ENCODE measurements around the gene IL33. TPM values are rescaled to one million over a fixed set of nuclear protein-coding genes. Genes with fewer than 3 reads are reported as not detected.

The IL33 gene
- polyA plus RNA-seq, 1 donor from 2014 or later: not detected

DNA sequence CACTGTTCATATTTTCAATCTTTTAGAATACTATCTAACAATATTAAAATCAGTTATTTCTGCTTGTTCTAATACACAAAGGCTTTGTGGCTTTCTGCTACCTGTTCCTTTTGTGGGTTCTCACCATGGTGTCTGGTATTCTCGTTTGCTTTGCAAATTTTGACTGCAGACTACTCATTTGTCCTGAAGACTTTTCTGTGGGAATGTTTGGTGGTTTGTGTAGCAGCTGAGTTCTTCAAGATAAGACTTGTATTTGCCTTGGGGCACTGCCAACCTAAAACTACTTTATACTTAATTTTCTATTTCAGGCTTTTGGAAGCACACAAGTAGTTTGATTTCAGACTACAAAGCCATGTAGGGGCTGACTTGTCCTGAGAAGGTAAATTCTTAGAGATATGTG lies 11.1 kb downstream of the IL33 start:
- H3F3A ChIP-seq (ENCODE audit: insufficient read depth, low read length, poor library complexity, severe bottlenecking): no peaks in the 10 kb centered on the region
- H3K4me3 ChIP-seq (ENCODE audit: low read length): no peak overlapping the region
- no peaks in the 10 kb centered on the region for H3K27me3 ChIP-seq (ENCODE audit: insufficient read depth, low read depth, low read length)
- H3K9ac ChIP-seq (ENCODE audit: low read length): no peak overlapping the region
- no peak overlapping the region for H3K4me2 ChIP-seq (ENCODE audit: low read length)
- no peaks in the 10 kb centered on the region for H3K79me2 ChIP-seq (replicated peaks; ENCODE audit: insufficient read depth, low read length)
- H3K9me3 ChIP-seq (ENCODE audit: low read length): no peaks in the 10 kb centered on the region
- no peaks in the 10 kb centered on the region for H4K20me1 ChIP-seq (ENCODE audit: insufficient read depth)
- no peaks in the 10 kb centered on the region for H3K9me2 ChIP-seq (ENCODE audit: insufficient read depth, low read length)
- H3K27ac ChIP-seq (ENCODE audit: low read length): no peak overlapping the region
- TF ChIP-seq EP300 (conservative IDR thresholded peaks at IDR 0.05; ENCODE audit: poor library complexity, severe bottlenecking) (no peak), MXI1 (conservative IDR thresholded peaks at IDR 0.05; ENCODE audit: poor library complexity, severe bottlenecking) (no peak), SMC3 (conservative IDR thresholded peaks at IDR 0.05; ENCODE audit: poor library complexity) (no peak), CTCF (IDR thresholded peaks at IDR 0.05; ENCODE audit: poor library complexity, severe bottlenecking) (no peak), EZH2 (IDR thresholded peaks at IDR 0.05; ENCODE audit: borderline replicate concordance, insufficient read depth, low read length, poor library complexity, severe bottlenecking) (no peak), TAF1 (IDR thresholded peaks at IDR 0.05; ENCODE audit: low read depth) (no peak), POLR2AphosphoS5 (IDR thresholded peaks at IDR 0.05) (no peak), RAD21 (conservative IDR thresholded peaks at IDR 0.05) (no peak)
- TF ChIP-seq, protein P1, sequence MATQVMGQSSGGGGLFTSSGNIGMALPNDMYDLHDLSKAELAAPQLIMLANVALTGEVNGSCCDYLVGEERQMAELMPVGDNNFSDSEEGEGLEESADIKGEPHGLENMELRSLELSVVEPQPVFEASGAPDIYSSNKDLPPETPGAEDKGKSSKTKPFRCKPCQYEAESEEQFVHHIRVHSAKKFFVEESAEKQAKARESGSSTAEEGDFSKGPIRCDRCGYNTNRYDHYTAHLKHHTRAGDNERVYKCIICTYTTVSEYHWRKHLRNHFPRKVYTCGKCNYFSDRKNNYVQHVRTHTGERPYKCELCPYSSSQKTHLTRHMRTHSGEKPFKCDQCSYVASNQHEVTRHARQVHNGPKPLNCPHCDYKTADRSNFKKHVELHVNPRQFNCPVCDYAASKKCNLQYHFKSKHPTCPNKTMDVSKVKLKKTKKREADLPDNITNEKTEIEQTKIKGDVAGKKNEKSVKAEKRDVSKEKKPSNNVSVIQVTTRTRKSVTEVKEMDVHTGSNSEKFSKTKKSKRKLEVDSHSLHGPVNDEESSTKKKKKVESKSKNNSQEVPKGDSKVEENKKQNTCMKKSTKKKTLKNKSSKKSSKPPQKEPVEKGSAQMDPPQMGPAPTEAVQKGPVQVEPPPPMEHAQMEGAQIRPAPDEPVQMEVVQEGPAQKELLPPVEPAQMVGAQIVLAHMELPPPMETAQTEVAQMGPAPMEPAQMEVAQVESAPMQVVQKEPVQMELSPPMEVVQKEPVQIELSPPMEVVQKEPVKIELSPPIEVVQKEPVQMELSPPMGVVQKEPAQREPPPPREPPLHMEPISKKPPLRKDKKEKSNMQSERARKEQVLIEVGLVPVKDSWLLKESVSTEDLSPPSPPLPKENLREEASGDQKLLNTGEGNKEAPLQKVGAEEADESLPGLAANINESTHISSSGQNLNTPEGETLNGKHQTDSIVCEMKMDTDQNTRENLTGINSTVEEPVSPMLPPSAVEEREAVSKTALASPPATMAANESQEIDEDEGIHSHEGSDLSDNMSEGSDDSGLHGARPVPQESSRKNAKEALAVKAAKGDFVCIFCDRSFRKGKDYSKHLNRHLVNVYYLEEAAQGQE (IDR thresholded peaks at IDR 0.05; ENCODE audit: borderline replicate concordance): no peak
- H2AFZ ChIP-seq (ENCODE audit: low read depth, low read length): no peak overlapping the region
- H3K36me3 ChIP-seq (ENCODE audit: insufficient read depth, low read length): no peaks in the 10 kb centered on the region

- no peaks in the 10 kb centered on the region for H4K20me1 ChIP-seq (ENCODE audit: insufficient read depth)
- TF ChIP-seq POLR2AphosphoS5 (IDR thresholded peaks at IDR 0.05) (no peak), RAD21 (conservative IDR thresholded peaks at IDR 0.05) (no peak), SMC3 (conservative IDR thresholded peaks at IDR 0.05; ENCODE audit: poor library complexity) (no peak), MXI1 (conservative IDR thresholded peaks at IDR 0.05; ENCODE audit: poor library complexity, severe bottlenecking) (no peak), EP300 (conservative IDR thresholded peaks at IDR 0.05; ENCODE audit: poor library complexity, severe bottlenecking) (no peak)
- H3K9me2 ChIP-seq (ENCODE audit: insufficient read depth, low read length): no peaks in the 10 kb centered on the region
- H3K36me3 ChIP-seq (ENCODE audit: insufficient read depth, low read length): no peaks in the 10 kb centered on the region
- H3K4me3 ChIP-seq (ENCODE audit: low read length): no peak overlapping the region
- no peak overlapping the region for H3K27ac ChIP-seq (ENCODE audit: low read length)
- H2AFZ ChIP-seq (ENCODE audit: low read depth, low read length): no peak overlapping the region
- H3K9ac ChIP-seq (ENCODE audit: low read length): no peak overlapping the region
- no peaks in the 10 kb centered on the region for H3K79me2 ChIP-seq (replicated peaks; ENCODE audit: insufficient read depth, low read length)
- H3K9me3 ChIP-seq (ENCODE audit: low read length): no peaks in the 10 kb centered on the region
- no peaks in the 10 kb centered on the region for H3K27me3 ChIP-seq (ENCODE audit: insufficient read depth, low read depth, low read length)
- H3K4me2 ChIP-seq (ENCODE audit: low read length): no peak overlapping the region
- H3F3A ChIP-seq (ENCODE audit: insufficient read depth, low read length, poor library complexity, severe bottlenecking): no peaks in the 10 kb centered on the region
Observed at GRCh38 chr9:6229186-6229585, 13.6 kb downstream of the IL33 start.
